Measurements from ENCODE around the gene CETN1.

Gene CETN1

GRCh38 chr18:627231-627630 is 47.1 kb downstream of the CETN1 start:
- DNase-seq (ENCODE audit: low spot score), result no peak
- TF ChIP-seq, protein P1, sequence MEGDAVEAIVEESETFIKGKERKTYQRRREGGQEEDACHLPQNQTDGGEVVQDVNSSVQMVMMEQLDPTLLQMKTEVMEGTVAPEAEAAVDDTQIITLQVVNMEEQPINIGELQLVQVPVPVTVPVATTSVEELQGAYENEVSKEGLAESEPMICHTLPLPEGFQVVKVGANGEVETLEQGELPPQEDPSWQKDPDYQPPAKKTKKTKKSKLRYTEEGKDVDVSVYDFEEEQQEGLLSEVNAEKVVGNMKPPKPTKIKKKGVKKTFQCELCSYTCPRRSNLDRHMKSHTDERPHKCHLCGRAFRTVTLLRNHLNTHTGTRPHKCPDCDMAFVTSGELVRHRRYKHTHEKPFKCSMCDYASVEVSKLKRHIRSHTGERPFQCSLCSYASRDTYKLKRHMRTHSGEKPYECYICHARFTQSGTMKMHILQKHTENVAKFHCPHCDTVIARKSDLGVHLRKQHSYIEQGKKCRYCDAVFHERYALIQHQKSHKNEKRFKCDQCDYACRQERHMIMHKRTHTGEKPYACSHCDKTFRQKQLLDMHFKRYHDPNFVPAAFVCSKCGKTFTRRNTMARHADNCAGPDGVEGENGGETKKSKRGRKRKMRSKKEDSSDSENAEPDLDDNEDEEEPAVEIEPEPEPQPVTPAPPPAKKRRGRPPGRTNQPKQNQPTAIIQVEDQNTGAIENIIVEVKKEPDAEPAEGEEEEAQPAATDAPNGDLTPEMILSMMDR (IDR thresholded peaks at IDR 0.05; ENCODE audit: poor library complexity, severe bottlenecking), result no peak
- no peaks in the 10 kb centered on the region for H3K4me1 ChIP-seq (ENCODE audit: insufficient read depth, poor library complexity, severe bottlenecking)
- no peak overlapping the region for H3K27ac ChIP-seq (ENCODE audit: poor library complexity, severe bottlenecking)
- ATAC-seq (ENCODE audit: low read depth), result no peak
- H3K9me3 ChIP-seq (ENCODE audit: severe bottlenecking), result no peaks in the 10 kb centered on the region
- no peaks in the 10 kb centered on the region for H3K27me3 ChIP-seq (ENCODE audit: insufficient read depth, poor library complexity, severe bottlenecking)
- H3K36me3 ChIP-seq (ENCODE audit: low read depth), result no peaks in the 10 kb centered on the region
- H3K4me3 ChIP-seq (ENCODE audit: severe bottlenecking), result no peak overlapping the region

GRCh38 chr18:629269-630150 is 49.3 kb downstream of the CETN1 start:
- Histone ChIP-seq H3K36me3 (ENCODE audit: low read depth) (no peaks in the 10 kb centered on the region), H3K9me3 (ENCODE audit: severe bottlenecking) (no peaks in the 10 kb centered on the region), H3K4me1 (ENCODE audit: insufficient read depth, poor library complexity, severe bottlenecking) (peaks cover 2% of the 10 kb centered on the region), H3K4me3 (ENCODE audit: severe bottlenecking) (no peak overlapping the region), H3K27me3 (ENCODE audit: insufficient read depth, poor library complexity, severe bottlenecking) (no peaks in the 10 kb centered on the region), H3K27ac (ENCODE audit: poor library complexity, severe bottlenecking) (no peak overlapping the region)
- TF ChIP-seq, protein P1 (IDR thresholded peaks at IDR 0.05; ENCODE audit: poor library complexity, severe bottlenecking), result no peak
- DNase-seq (ENCODE audit: low spot score) (no peak), ATAC-seq (ENCODE audit: low read depth) (no peak)

- no peak overlapping the region for H3K27ac ChIP-seq (ENCODE audit: poor library complexity, severe bottlenecking)
- H3K9me3 ChIP-seq (ENCODE audit: severe bottlenecking), result no peaks in the 10 kb centered on the region
- TF ChIP-seq, protein P1 (IDR thresholded peaks at IDR 0.05; ENCODE audit: poor library complexity, severe bottlenecking), result no peak
- ATAC-seq (ENCODE audit: low read depth), result no peak
- H3K4me3 ChIP-seq (ENCODE audit: severe bottlenecking), result no peak overlapping the region
- no peaks in the 10 kb centered on the region for H3K27me3 ChIP-seq (ENCODE audit: insufficient read depth, poor library complexity, severe bottlenecking)
- peaks cover 4% of the 10 kb centered on the region for H3K4me1 ChIP-seq (ENCODE audit: insufficient read depth, poor library complexity, severe bottlenecking)
- DNase-seq (ENCODE audit: low spot score), result no peak
- H3K36me3 ChIP-seq (ENCODE audit: low read depth), result no peaks in the 10 kb centered on the region
These were observed 51.4 kb downstream of the CETN1 start for GRCh38 chr18:631560-631959.
